ENCODE data around the gene MICAL2. TPM values are rescaled to one million over a fixed set of nuclear protein-coding genes. Genes with fewer than 3 reads are reported as not detected.

Gene MICAL2
- total and polyA plus RNA-seq, 2 of the 8 experiments (the other 6 are each of a cell fraction or from before 2014, with no cell fraction given), result 1.3 to 4.1 TPM

DNA sequence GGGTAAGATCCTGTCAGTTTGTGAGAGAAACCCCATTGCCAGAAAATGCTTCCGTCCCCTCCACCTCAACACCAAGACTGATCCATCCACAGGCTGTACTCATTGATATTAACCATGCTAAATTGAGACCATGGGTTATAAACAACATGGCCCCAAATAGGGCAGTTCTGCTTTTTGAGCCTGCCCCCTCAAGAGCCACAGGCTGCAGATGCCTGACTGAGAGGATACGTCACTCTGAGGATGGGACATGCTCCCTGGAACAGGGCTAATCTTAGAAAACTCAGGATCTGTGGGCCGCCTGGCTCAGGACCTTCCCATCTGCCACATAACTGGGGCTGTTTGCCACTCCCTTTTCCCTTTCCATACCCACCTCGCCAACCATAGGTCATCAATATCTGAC, 99.8 kb downstream of the MICAL2 start:
- Histone ChIP-seq H4K91ac (replicated peaks; ENCODE audit: insufficient read length, low read length) (no peak overlapping the region), H3K79me1 (ENCODE audit: low read depth, low read length) (no peaks in the 10 kb centered on the region), H3K27ac (ENCODE audit: low read depth, low read length) (no peak overlapping the region), H3K4ac (replicated peaks; ENCODE audit: insufficient read length, low read depth, low read length) (no peak overlapping the region), H3K4me1 (replicated peaks in 1 of 4; ENCODE audit: control insufficient read depth in 3 of 4, insufficient read depth in 4 of 4, low read length in 3 of 4) (peaks cover 0 to 5% (median 0%) of the 10 kb centered on the region in 4 experiments; a peak in 1 of 7 replicates), H4K20me1 (replicated peaks in 1 of 2; ENCODE audit: control insufficient read depth in 1 of 2, insufficient read depth in 2 of 2, low read length in 2 of 2) (no peaks in the 10 kb centered on the region), H2BK15ac (ENCODE audit: low read length) (no peak overlapping the region), H4K5ac (ENCODE audit: insufficient read length, low read depth, low read length) (no peak overlapping the region), H3K4me3 (ENCODE audit: extremely low read depth in 1 of 4, insufficient read depth in 2 of 4, low read depth in 3 of 4, low read length in 4 of 4) (no peak overlapping the region), H2BK5ac (ENCODE audit: low read depth, low read length) (no peak overlapping the region), H3K79me2 (ENCODE audit: control insufficient read depth in 1 of 2, insufficient read depth in 2 of 2, low read length in 2 of 2) (no peaks in the 10 kb centered on the region), H3K27me3 (replicated peaks in 1 of 4; ENCODE audit: control insufficient read depth in 3 of 4, extremely low read depth in 1 of 4, insufficient read depth in 3 of 4, low read length in 3 of 4) (no peaks in the 10 kb centered on the region), H2BK12ac (ENCODE audit: low read depth, low read length) (no peak overlapping the region), H3K56ac (replicated peaks; ENCODE audit: insufficient read length, low read depth, low read length) (no peak overlapping the region), H3K23me2 (ENCODE audit: low read depth, low read length) (no peaks in the 10 kb centered on the region), H3K18ac (ENCODE audit: extremely low read depth, low read length) (no peak overlapping the region), H3K4me2 (ENCODE audit: insufficient read depth in 1 of 2, low read depth in 2 of 2, low read length in 2 of 2) (no peak overlapping the region), H2AK5ac (ENCODE audit: low read depth, low read length) (no peak overlapping the region), H3K9ac (replicated peaks in 1 of 4; ENCODE audit: extremely low read depth in 1 of 4, low read depth in 3 of 4, low read length in 3 of 4) (no peak overlapping the region), H2AFZ (ENCODE audit: low read length) (no peak overlapping the region), H4K8ac (ENCODE audit: extremely low read depth, insufficient read depth, low read length) (no peak overlapping the region), H3K14ac (ENCODE audit: insufficient read length) (no peak overlapping the region), H2BK20ac (ENCODE audit: low read length) (no peak overlapping the region), H3K9me3 (ENCODE audit: insufficient read depth in 2 of 2, low read depth in 1 of 2, low read length in 1 of 2) (no peaks in the 10 kb centered on the region), H3K23ac (ENCODE audit: insufficient read length) (no peak overlapping the region), H3K36me3 (ENCODE audit: control insufficient read depth in 2 of 4, insufficient read depth in 4 of 4, low read length in 3 of 4) (no peaks in the 10 kb centered on the region), H2BK120ac (replicated peaks; ENCODE audit: low read depth, low read length) (no peak overlapping the region)
- WGBS, 2 experiments (ENCODE audit: extremely low coverage in 1 of 2, insufficient coverage in 1 of 2, insufficient read length in 1 of 2, insufficient replicate concordance in 2 of 2, low coverage in 1 of 2, low lambda C conversion rate in 2 of 2, missing lambda C conversion rate in 1 of 2), result 90% methylated on average over 4 of the region's 4 CpGs; no CpG with 5 or more reads in 1 of the 2 experiments
- no peak for TF ChIP-seq RXRA (IDR thresholded peaks at IDR 0.05; ENCODE audit: insufficient read depth, low read depth, low read length)
- CTCF ChIA-PET (ENCODE audit: partially characterized antibody), result interaction anchor here (0.6 to 3.2 kb wide), 2 partner anchors 11 to 715 kb away, joined by 3 to 10 read pairs; no protein-coding TSS in a partner anchor
- DNase-seq (ENCODE audit: low read depth in 1 of 2, low spot score in 2 of 2), result no peak
- no peak for FAIRE-seq
- POLR2A ChIA-PET (ENCODE audit: partially characterized antibody), result no interaction called here

Measured in H1 (cell line).